ENCODE results near the gene CBLN3. TPM values are rescaled to one million over a fixed set of nuclear protein-coding genes. Genes with fewer than 3 reads are reported as not detected.

CBLN3 gene
- total RNA-seq, 4 donors from 2014 or later, result 0.79 to 9.7 (median 1.6) TPM

GRCh38 chr14:24432259-24433131, 3.0 kb upstream of the CBLN3 start:
- Histone ChIP-seq H3K4me1 (peaks cover 22 to 60% (median 40%) of the 10 kb centered on the region in 4 donors), H3K27me3 (no peaks in the 10 kb centered on the region), H3K36me3 (peaks cover 0 to 22% (median 7%) of the 10 kb centered on the region in 4 donors), H3K4me3 (no peak overlapping the region), H3K27ac (peak overlapping the region; percentile 7 to 97 (median 94)), H3K9me3 (no peaks in the 10 kb centered on the region)
- in situ Hi-C loops (cut with MboI; ENCODE audit: low pct_ligation_motif_present in 1 of 4, low pct_unique_long_range_greater_than_20kb in 1 of 4, low sequenced_read_pairs in 3 of 4) (loop anchor here (5.0 to 25.0 kb wide), 7 partner anchors 68 to 195 kb away; partner anchors contain the start of genes TINF2 (in 4 of the 4), ADCY4 (in 3 of the 4), GMPR2 (in 3 of the 4) and NEDD8 (in 3 of the 4)), intact Hi-C loops (cut with DNase I; ENCODE audit: low total_unique reads) (no loop called here)
- TF ChIP-seq EP300 (IDR thresholded peaks at IDR 0.05; ENCODE audit: low read depth), result no peak
- TF ChIP-seq POLR2AphosphoS5 (IDR thresholded peaks at IDR 0.05), result peak in 1 of 3 donors; percentile 13
- WGBS, 2 donors (ENCODE audit: low coverage in 1 of 2), result 90% methylated on average over 23 of the region's 24 CpGs; no CpG with 5 or more reads in 1 of the 2 donors
- DNase-seq, result no peak

GRCh38 chr14:24431569-24432258, 2.2 kb upstream of the CBLN3 start:
- H3K9me3 ChIP-seq, result no peaks in the 10 kb centered on the region
- WGBS, 2 donors (ENCODE audit: low coverage in 1 of 2), result 35 to 60% methylated on average over 1 to 14 of the region's 15 CpGs
- peaks cover 0 to 17% (median 6%) of the 10 kb centered on the region in 4 donors for H3K36me3 ChIP-seq
- H3K27ac ChIP-seq, result peak overlapping the region; percentile 92 to 97 (median 96)
- DNase-seq, result peak; percentile 94
- H3K4me3 ChIP-seq, result peak overlapping the region in 2 of 4 donors; percentile 61 to 85
- in situ Hi-C loops (cut with MboI; ENCODE audit: low pct_ligation_motif_present in 1 of 4, low pct_unique_long_range_greater_than_20kb in 1 of 4, low sequenced_read_pairs in 3 of 4) (loop anchor here (5.0 to 25.0 kb wide), 7 partner anchors 67 to 194 kb away; partner anchors contain the start of genes TINF2 (in 4 of the 4), ADCY4 (in 3 of the 4), GMPR2 (in 3 of the 4) and NEDD8 (in 3 of the 4)), intact Hi-C loops (cut with DNase I; ENCODE audit: low total_unique reads) (loop anchor here (2.0 kb wide), 1 partner anchor 63 kb away; the partner anchor contains the start of gene NFATC4)
- no peaks in the 10 kb centered on the region for H3K27me3 ChIP-seq
- TF ChIP-seq POLR2AphosphoS5 (IDR thresholded peaks at IDR 0.05) (peak in 2 of 3 donors; percentile 28 to 62), POLR2A (IDR thresholded peaks at IDR 0.05) (no peak), EP300 (IDR thresholded peaks at IDR 0.05; ENCODE audit: low read depth) (no peak), CTCF (IDR thresholded peaks at IDR 0.05) (peak; percentile 88 to 98 (median 94))
- peaks cover 24 to 57% (median 46%) of the 10 kb centered on the region in 4 donors for H3K4me1 ChIP-seq

GRCh38 chr14:24430682-24431568, 1.5 kb upstream of the CBLN3 start:
- WGBS, 2 donors (ENCODE audit: low coverage in 1 of 2), result 20 to 21% methylated on average over 1 to 19 of the region's 19 CpGs
- intact Hi-C loops (cut with DNase I; ENCODE audit: low total_unique reads), result loop anchor here (2.0 kb wide), 1 partner anchor 62 kb away; the partner anchor contains the start of gene NFATC4
- no peaks in the 10 kb centered on the region for H3K27me3 ChIP-seq
- in situ Hi-C loops (cut with MboI; ENCODE audit: low pct_ligation_motif_present in 1 of 4, low pct_unique_long_range_greater_than_20kb in 1 of 4, low sequenced_read_pairs in 3 of 4), result loop anchor here (5.0 to 25.0 kb wide), 7 partner anchors 66 to 194 kb away; partner anchors contain the start of genes TINF2 (in 4 of the 4), ADCY4 (in 3 of the 4), GMPR2 (in 3 of the 4) and NEDD8 (in 3 of the 4)
- DNase-seq, result no peak
- H3K27ac ChIP-seq, result peak overlapping the region; percentile 92 to 97 (median 96)
- TF ChIP-seq POLR2A (IDR thresholded peaks at IDR 0.05) (no peak), EP300 (IDR thresholded peaks at IDR 0.05; ENCODE audit: low read depth) (no peak), CTCF (IDR thresholded peaks at IDR 0.05) (peak in 1 of 5 experiments; percentile 12), POLR2AphosphoS5 (IDR thresholded peaks at IDR 0.05) (no peak)
- H3K4me3 ChIP-seq, result peak overlapping the region; percentile 61 to 85 (median 70)
- H3K4me1 ChIP-seq, result peaks cover 24 to 57% (median 53%) of the 10 kb centered on the region in 4 donors
- no peaks in the 10 kb centered on the region for H3K9me3 ChIP-seq
- H3K36me3 ChIP-seq, result peaks cover 0 to 17% (median 6%) of the 10 kb centered on the region in 4 donors
